ENCODE data around the gene UBASH3A.

UBASH3A gene

DNA sequence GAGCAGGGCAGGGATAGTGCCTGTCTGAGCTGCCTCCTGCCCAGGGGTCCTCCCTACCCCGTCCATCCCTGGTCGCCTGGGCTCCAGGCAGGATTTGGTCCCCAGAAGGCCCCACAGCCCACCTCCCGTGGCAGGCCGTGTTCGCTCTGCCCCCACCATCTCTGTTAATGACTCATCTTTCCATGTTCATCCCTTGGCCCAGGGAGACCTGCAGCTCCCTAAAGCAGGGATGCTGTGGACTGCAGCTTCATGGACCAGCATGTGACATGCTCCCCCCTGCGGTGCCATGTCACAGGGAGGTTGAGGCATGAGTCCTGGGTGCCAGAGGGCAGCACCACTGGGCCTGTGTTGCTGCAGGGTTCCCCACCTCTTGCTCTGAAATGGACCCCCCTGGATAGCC is 26.8 kb downstream of the UBASH3A start:
- no peak for DNase-seq (ENCODE audit: low spot score)

DNA sequence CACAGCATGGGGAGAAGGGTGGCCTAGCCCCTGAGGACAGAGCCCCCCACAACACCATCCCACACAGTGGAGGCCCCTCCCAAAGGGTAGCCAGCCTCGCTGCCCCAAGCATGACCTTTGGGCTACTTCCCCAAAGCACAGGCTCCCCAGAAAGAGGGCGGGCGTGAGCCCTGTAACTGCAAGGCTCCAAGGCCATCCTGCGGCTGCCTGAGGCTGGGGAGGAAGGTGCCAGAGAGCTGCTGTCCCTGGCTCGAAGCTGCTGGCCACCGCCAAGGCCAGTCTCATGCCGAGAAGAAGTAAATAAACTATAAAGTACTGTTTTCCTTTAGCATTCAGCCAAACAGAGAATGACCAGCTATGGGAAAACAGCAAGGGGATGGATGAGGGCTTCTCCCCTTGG is 27.5 kb downstream of the UBASH3A start:
- DNase-seq (ENCODE audit: low spot score): no peak

DNA sequence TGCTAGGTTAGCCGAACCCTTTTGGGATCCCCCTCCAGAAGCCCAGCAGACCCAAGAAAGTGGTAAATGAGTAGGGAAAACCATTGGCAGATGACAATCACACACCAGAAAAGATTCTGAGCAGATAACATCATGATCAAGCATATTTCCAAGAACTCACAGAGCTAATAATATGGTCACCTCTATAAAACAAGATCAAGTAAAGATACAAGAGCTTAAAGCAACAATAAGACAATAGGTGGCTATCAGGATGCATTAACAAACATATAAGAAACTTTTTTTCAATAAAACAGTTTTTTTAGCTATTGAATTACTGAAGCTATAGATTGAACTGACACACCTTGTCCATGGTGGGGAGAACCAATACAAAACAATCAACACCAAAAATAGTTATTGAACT is 29.0 kb downstream of the UBASH3A start:
- DNase-seq (ENCODE audit: low spot score): no peak

- DNase-seq (ENCODE audit: low spot score): no peak
These were observed 30.3 kb downstream of the UBASH3A start for GRCh38 chr21:42433946-42434551.

DNA sequence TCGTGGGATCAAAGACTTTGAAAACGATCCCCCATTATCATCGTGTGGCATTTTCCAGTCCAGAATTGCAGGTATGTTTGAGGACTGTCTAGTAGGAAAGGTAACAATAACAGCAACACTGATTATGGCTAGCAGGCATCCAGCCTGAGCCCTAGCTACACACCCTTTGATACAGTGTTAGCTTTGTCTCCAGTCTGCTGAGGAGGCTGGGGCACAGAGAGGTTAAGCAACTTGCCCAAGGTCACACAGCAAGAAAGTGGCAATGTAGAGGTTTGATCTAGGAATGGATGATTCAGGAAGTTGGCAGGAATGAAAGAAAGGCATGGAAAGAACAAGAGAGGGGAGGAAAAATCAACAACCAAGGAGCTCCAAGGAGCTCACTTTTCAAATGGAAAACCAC is 31.2 kb downstream of the UBASH3A start:
- DNase-seq (ENCODE audit: low spot score): no peak

GRCh38 chr21:42435401-42435800 is 31.7 kb downstream of the UBASH3A start:
- no peak for DNase-seq (ENCODE audit: low spot score)

DNA sequence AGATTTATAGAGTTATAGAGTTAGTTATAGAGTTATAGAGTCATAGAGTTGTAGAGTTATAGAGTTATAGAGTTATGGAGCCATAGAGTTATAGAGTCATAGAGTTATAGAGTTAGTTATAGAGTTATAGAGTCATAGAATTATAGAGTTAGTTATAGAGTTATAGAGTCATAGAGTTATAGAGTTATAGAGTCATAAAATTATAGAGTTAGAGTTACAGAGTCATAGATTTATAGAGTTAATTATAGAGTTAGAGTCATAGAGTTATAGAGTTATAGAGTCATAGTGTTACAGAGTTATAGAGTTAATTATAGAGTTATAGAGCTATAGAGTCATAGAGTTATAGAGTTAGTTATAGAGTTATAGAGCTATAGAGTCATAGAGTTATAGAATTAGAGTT is 32.1 kb downstream of the UBASH3A start:
- DNase-seq (ENCODE audit: low spot score): no peak

- no peak for DNase-seq (ENCODE audit: low spot score)
These were observed 33.2 kb downstream of the UBASH3A start for GRCh38 chr21:42436914-42437313.

DNA sequence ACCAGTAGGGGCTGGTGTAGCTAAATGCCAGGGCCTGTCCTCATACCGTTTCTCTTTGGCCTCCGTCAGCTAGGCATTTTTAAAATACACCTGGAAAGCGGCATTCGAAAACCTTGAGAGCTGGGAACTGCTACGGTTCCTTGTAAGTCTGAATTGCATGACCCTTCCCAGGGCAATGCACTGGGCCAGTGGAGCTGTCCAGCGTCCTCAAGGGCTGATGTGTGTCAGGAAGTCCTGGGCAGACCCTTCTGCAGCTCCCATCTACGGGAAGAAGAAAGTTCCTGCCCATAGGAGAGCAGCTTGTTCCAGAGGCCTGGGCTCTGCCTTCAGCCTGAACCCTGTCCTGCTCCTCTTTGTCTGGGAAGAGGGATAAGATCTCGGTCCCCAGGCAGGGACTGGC is 34.1 kb downstream of the UBASH3A start:
- DNase-seq (ENCODE audit: low spot score): no peak

GRCh38 chr21:42438316-42439205 is 34.9 kb downstream of the UBASH3A start:
- DNase-seq (ENCODE audit: low spot score): no peak

GRCh38 chr21:42439284-42440186 is 35.8 kb downstream of the UBASH3A start:
- no peak for DNase-seq (ENCODE audit: low spot score)

DNA sequence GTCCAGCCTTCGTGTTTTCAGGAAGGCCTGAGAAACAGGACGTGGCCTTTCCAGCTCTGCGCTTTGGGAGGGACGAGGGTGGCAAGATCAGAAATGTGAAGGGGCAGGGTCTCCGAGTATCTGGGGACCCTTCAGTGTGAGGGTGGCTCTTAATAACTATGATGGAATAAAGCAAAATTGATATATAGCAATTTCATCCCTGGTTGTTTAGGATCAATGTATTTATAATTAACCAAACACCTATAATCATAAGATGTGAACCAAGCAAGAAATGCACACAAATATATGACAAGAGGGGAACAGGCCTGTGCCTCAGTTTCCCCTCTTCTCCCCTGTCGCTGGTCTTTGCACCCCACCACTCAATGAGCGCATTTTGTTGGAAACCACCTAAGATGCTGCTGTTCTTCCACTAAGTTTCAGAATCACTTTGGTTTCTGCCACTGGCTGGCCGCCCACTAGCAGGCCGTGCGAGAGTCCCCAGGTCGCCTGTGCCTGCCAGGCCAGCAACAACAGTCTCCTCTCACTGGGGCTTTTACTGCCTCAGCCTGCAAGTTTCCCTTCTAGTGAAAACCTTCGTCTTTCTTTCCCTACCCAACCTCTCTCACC is 36.6 kb downstream of the UBASH3A start:
- no peak for DNase-seq (ENCODE audit: low spot score)

- DNase-seq (ENCODE audit: low spot score): no peak
These were observed 38.3 kb downstream of the UBASH3A start for GRCh38 chr21:42441963-42442362.

DNA sequence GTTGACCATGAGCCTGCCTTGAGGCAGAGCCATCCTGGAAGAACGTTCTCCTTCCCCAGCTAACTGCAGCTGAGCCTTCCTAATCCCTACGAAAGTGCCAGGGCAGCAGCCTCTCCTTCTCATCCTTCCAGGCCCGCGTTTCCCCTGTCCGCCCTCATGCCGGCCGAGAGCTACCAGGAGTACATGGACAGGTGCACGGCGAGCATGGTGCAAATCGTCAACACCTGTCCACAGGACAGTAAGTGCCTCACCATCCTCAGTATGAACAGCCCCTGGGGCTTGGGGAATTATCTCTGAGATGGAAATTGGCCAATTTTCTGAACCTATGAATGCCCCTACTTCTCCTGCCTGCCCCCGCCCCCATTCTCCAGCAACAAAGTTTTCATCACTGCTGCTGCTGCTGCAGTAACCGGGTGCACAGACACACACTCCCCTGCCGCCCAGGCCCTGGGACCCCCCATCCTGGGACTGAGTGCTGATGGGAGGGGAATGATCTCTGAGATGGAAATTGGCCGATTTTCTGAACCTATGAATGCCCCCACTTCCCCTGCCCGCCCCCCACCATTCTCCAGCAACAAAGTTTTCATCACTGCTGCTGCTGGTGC is 39.6 kb downstream of the UBASH3A start:
- DNase-seq (ENCODE audit: low spot score): no peak

DNA sequence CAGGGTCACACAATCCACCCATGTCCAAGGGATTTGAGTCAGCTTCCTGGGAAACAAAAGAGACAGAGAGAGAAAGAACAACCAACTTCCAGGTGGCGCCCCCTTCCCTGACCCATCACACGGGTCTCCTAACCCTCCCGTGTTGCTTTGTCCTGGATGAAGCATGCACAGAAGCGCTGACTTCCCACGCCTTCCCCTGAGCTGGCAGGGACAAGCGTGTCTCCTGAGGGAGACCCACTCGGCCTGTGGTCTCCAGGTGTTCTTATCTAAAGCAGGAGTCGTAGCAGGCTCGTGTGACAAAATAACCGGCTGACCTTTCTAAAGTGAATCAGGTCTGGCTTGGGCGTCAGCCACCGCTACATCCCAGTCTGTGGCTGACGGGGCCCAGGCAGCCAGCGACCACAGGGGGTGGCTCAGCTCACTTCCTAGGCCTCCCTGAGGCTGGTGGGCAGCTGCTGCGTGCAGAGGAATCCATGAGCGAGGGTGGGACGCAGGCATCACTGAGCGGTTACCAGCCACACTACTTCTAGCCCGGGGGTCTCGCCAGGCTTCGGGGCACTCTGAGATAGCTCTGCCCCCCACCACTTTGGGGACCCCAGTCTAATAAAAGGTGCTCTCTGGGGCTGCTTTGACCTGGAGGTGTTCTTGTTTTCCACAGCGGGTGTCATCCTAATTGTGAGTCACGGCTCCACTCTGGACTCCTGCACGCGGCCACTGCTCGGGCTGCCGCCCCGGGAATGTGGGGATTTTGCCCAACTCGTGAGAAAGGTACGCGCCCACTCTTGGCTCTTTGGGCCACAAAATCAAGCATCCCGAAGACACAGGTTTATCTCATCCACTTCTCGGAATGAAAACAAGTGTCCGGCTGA is 40.4 kb downstream of the UBASH3A start:
- DNase-seq (ENCODE audit: low spot score): no peak

DNA sequence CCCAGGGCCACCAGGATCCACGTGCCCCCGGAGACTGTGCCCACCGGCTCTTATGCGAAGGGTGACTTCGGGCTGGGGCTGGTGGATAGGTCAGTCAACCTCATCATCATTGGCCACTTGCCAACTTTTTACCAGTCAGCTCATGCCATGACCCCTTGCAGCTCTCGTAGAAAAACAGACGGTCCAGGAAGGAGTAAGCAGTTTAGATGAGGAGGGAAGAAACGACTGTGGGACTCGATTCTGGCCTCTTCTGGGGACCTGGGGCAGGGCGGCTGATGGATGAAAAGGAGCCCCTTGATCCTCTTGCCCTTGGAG is 41.0 kb downstream of the UBASH3A start:
- DNase-seq (ENCODE audit: low spot score): no peak

- no peak for DNase-seq (ENCODE audit: low spot score)
These were observed 41.6 kb downstream of the UBASH3A start for GRCh38 chr21:42445311-42445710.

DNA sequence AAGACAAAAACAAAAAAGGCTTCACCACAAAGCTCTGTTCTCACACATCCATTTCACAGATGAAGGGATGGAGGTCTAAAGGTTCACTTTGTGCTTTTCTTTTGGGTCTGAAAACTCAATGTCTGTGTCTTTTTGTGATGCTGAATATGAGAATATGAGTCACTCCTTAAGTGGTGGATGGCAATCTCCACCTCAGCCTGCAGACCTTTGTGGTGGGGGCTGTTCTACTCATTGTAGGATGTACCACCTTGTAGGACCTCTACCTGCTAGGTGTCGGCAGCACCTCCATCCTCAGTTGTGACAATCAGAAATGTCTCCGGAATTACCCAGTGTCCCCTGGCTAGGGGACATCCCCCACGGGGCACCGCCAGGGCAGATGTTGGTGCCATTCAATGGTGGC is 42.8 kb downstream of the UBASH3A start:
- no peak for DNase-seq (ENCODE audit: low spot score)

DNA sequence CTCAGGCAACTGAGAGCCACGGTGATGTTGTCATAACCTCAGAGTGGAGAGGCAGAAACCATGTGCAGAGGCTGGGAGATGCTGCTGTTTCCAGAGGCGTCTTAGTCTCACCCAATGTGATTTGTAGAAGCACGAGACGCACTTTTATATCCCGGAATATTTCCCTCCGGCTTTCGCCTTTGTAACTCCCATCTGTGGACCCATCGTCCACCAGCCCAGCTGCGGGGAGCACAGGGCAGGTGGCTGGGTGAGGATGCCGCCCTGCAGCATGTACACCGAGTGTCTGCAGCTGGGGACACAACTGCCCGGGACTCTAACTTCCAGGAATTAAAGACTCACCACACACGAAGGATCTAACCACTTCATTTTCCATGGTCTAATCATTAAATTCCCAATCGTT is 43.5 kb downstream of the UBASH3A start:
- DNase-seq (ENCODE audit: low spot score): no peak

GRCh38 chr21:42447732-42448131 is 44.0 kb downstream of the UBASH3A start:
- DNase-seq (ENCODE audit: low spot score): no peak

GRCh38 chr21:42448686-42449085 is 45.0 kb downstream of the UBASH3A start:
- no peak for DNase-seq (ENCODE audit: low spot score)
